Suprapubic skin (tissue), 4 donors: ENCODE measurements around the gene GPRIN1.

Source experiments
- EP300 ChIP-seq: sonication (generic); formaldehyde crosslinking; IDR thresholded peaks from one replicate; pipeline ENCODE4 v1.6.1; 2017; ENCODE audit warnings: antibody characterized with exemption
- POLR2A ChIP-seq, 2 donors: fragments of 450-650 bp; IDR thresholded peaks; one replicate each; pipeline ENCODE4 v1.6.1; 2017; ENCODE audit warnings: antibody characterized with exemption in 2 of 2, mild to moderate bottlenecking in 2 of 2, moderate library complexity in 2 of 2
- POLR2AphosphoS5 ChIP-seq, 3 donors: sonication (generic); formaldehyde crosslinking; IDR thresholded peaks; one replicate each; pipeline ENCODE4 v1.6.1; 2017; ENCODE audit warnings: antibody characterized with exemption in 3 of 3
- TF ChIP-seq, protein P1 (sequence below), 2 donors: fragments of 200-600 bp in 1 of 2; fragments of 450-650 bp in 1 of 2; sonication (generic) in 1 of 2; IDR thresholded peaks; one replicate each; pipeline ENCODE4 v1.5.1; 2016 to 2019; ENCODE audit warnings: antibody characterized with exemption in 2 of 2, mild to moderate bottlenecking in 1 of 2, moderate library complexity in 1 of 2

DNA sequence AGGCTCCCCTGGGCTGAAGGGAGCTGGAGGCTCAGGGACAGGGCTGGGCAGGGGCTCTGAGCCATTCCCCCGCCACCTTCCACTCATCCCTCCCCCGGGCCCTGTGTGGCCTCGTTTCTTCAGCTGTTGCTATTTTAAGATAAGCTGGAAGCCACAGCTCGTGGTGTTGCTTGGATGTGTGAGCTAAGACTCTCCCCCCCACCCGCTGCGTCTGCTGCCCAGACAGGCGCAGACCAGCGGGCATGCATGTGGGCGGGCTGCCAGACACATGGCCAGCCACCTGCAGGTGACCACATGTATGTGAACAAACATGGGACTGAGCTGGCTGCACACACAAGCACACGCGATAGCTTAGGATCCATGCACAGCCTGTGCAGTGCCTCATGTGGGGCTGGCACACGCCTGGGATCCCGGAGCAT lies 11.7 kb upstream of the GPRIN1 start:
- TF ChIP-seq POLR2A (IDR thresholded peaks at IDR 0.05): no peak
- no peak for TF ChIP-seq EP300
- TF ChIP-seq, protein P1, sequence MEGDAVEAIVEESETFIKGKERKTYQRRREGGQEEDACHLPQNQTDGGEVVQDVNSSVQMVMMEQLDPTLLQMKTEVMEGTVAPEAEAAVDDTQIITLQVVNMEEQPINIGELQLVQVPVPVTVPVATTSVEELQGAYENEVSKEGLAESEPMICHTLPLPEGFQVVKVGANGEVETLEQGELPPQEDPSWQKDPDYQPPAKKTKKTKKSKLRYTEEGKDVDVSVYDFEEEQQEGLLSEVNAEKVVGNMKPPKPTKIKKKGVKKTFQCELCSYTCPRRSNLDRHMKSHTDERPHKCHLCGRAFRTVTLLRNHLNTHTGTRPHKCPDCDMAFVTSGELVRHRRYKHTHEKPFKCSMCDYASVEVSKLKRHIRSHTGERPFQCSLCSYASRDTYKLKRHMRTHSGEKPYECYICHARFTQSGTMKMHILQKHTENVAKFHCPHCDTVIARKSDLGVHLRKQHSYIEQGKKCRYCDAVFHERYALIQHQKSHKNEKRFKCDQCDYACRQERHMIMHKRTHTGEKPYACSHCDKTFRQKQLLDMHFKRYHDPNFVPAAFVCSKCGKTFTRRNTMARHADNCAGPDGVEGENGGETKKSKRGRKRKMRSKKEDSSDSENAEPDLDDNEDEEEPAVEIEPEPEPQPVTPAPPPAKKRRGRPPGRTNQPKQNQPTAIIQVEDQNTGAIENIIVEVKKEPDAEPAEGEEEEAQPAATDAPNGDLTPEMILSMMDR (IDR thresholded peaks at IDR 0.05): no peak
- TF ChIP-seq POLR2AphosphoS5 (IDR thresholded peaks at IDR 0.05): no peak
